Transverse colon (tissue), 4 donors: Measurements from ENCODE around the gene PKP2. TPM values are rescaled to one million over a fixed set of nuclear protein-coding genes. Genes with fewer than 3 reads are reported as not detected.

Experiments used
- DNase-seq: peaks from one replicate; pipeline ENCODE4 v3.0.0-alpha.2; 2019
- H3K27ac ChIP-seq, 4 donors: fragments of 200-600 bp; sonication (generic); 2 replicates each; pipeline ENCODE4 v1.5.1; 2016 to 2018; ENCODE audit warnings: inconsistent platforms in 4 of 4
- H3K27me3 ChIP-seq: fragments of 200-600 bp; sonication (generic); 2 replicates; pipeline ENCODE4 v1.5.1; 2017; ENCODE audit warnings: inconsistent platforms
- H3K36me3 ChIP-seq, 4 donors: fragments of 200-600 bp; sonication (generic); 2 replicates each; pipeline ENCODE4 v1.5.1; 2017 to 2019; ENCODE audit warnings: inconsistent platforms in 4 of 4
- H3K4me1 ChIP-seq, 4 donors: fragments of 200-600 bp; sonication (generic); 2 replicates each; pipeline ENCODE4 v1.5.1; 2017 to 2020; ENCODE audit warnings: inconsistent platforms in 4 of 4
- H3K4me3 ChIP-seq, 4 donors: fragments of 200-600 bp; sonication (generic); 1 replicate in 1 of 4; 2 replicates in 3 of 4; pipeline versions ENCODE4 v1.5.1 to v1.6.1; 2017 to 2019; ENCODE audit warnings: inconsistent platforms in 4 of 4
- H3K9me3 ChIP-seq, 2 donors: fragments of 200-600 bp; sonication (generic); 2 replicates each; pipeline ENCODE4 v1.5.1; 2017 to 2019; ENCODE audit warnings: inconsistent platforms in 2 of 2
- EP300 ChIP-seq: sonication (generic); formaldehyde crosslinking; IDR thresholded peaks from one replicate; pipeline ENCODE4 v1.6.1; 2017; ENCODE audit warnings: antibody characterized with exemption, low read depth
- POLR2A ChIP-seq: fragments of 450-650 bp; IDR thresholded peaks from one replicate; pipeline ENCODE4 v1.6.1; 2016; ENCODE audit warnings: antibody characterized with exemption, mild to moderate bottlenecking, moderate library complexity
- POLR2AphosphoS5 ChIP-seq, 3 donors: sonication (generic); formaldehyde crosslinking; IDR thresholded peaks; one replicate each; pipeline ENCODE4 v1.6.1; 2016; ENCODE audit warnings: antibody characterized with exemption in 3 of 3
- whole genome bisulfite sequencing, 2 donors: methylation state at CpG; one replicate each; pipeline ENCODE4 v1.1.5; 2018; ENCODE audit warnings: low coverage in 1 of 2; 5-methylcytosine and 5-hydroxymethylcytosine counted together
- in situ Hi-C, 4 donors: fragments of 200-750 bp; cut with MboI; loops; one replicate each; pipeline versions ENCODE4 v1.15.0 to v1.15.1; 2017; ENCODE audit warnings: low sequenced_read_pairs in 3 of 4, low pct_ligation_motif_present in 1 of 4, low pct_unique_long_range_greater_than_20kb in 1 of 4
- intact Hi-C: fragments of 100-400 bp; cut with DNase I; formaldehyde crosslinking; loops from one replicate; pipeline ENCODE4 v1.15.1; 2023; ENCODE audit warnings: low total_unique reads
- total RNA-seq, 4 donors: library from RNA; depleted of rRNA; stranded (reverse); fragments of >200 nt; gene quantifications; one replicate each; pipeline ENCODE4 v1.1.0, GENCODE V29; 2016
- TF ChIP-seq, protein P1 (sequence below), 5 experiments: fragments of 200-600 bp in 3 of 5; fragments of 450-650 bp in 2 of 5; sonication (generic) in 3 of 5; IDR thresholded peaks; 1 replicate in 2 of 5; 2 replicates in 3 of 5; pipeline ENCODE4 v1.5.1; 2016 to 2017; ENCODE audit warnings: antibody characterized with exemption in 5 of 5, inconsistent platforms in 3 of 5, mild to moderate bottlenecking in 2 of 5, moderate library complexity in 1 of 5

PKP2 gene
- 100 to 1,000 TPM in 3 of 4 donors, 10 to 100 TPM in 1; 92.0 to 253 (median 108) TPM for total RNA-seq

GRCh38 chr12:32896432-32897280 lies at the start of gene PKP2:
TSS of gene PKP2 (minus strand) at chr12:32896777. CDS start at chr12:32896731, 46 bp downstream.
- intact Hi-C loops (no loop called here), in situ Hi-C loops (no loop called here)
- peaks cover 0 to 66% (median 25%) of the 10 kb centered on the region in 4 donors for H3K4me1 ChIP-seq
- no peaks in the 10 kb centered on the region for H3K9me3 ChIP-seq
- H3K36me3 ChIP-seq: no peaks in the 10 kb centered on the region
- peaks cover 24% of the 10 kb centered on the region for H3K27me3 ChIP-seq
- H3K27ac ChIP-seq: peak within 1 kb of the TSS; percentile 87 to 94 (median 91)
- peak; percentile 92 for DNase-seq
- TF ChIP-seq EP300: no peak
- TF ChIP-seq, protein P1, sequence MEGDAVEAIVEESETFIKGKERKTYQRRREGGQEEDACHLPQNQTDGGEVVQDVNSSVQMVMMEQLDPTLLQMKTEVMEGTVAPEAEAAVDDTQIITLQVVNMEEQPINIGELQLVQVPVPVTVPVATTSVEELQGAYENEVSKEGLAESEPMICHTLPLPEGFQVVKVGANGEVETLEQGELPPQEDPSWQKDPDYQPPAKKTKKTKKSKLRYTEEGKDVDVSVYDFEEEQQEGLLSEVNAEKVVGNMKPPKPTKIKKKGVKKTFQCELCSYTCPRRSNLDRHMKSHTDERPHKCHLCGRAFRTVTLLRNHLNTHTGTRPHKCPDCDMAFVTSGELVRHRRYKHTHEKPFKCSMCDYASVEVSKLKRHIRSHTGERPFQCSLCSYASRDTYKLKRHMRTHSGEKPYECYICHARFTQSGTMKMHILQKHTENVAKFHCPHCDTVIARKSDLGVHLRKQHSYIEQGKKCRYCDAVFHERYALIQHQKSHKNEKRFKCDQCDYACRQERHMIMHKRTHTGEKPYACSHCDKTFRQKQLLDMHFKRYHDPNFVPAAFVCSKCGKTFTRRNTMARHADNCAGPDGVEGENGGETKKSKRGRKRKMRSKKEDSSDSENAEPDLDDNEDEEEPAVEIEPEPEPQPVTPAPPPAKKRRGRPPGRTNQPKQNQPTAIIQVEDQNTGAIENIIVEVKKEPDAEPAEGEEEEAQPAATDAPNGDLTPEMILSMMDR (IDR thresholded peaks at IDR 0.05): no peak
- peak; percentile 60 for TF ChIP-seq POLR2A
- TF ChIP-seq POLR2AphosphoS5 (IDR thresholded peaks at IDR 0.05): peak; percentile 36 to 92 (median 82)
- H3K4me3 ChIP-seq: peak within 1 kb of the TSS; percentile 50 to 82 (median 60)
- 2% methylated on average over 78 of the region's 94 CpGs; no CpG with 5 or more reads in 1 of the 2 donors for WGBS, 2 donors

GRCh38 chr12:32944195-32944594 lies 47.6 kb upstream of the PKP2 start:
- WGBS, 2 donors: 81 to 85% methylated on average over 4 to 6 of the region's 6 CpGs
- H3K9me3 ChIP-seq: no peaks in the 10 kb centered on the region
- no peaks in the 10 kb centered on the region for H3K27me3 ChIP-seq
- intact Hi-C loops: no loop called here
- no peak for DNase-seq
- H3K27ac ChIP-seq: no peak overlapping the region
- no peak overlapping the region for H3K4me3 ChIP-seq
- no peaks in the 10 kb centered on the region for H3K36me3 ChIP-seq
- TF ChIP-seq, protein P1 (IDR thresholded peaks at IDR 0.05): no peak
- no peak for TF ChIP-seq POLR2AphosphoS5 (IDR thresholded peaks at IDR 0.05)
- TF ChIP-seq EP300: no peak
- TF ChIP-seq POLR2A: no peak
- H3K4me1 ChIP-seq: no peaks in the 10 kb centered on the region
- in situ Hi-C loops: loop anchor here in 3 of 4 donors (25.0 kb wide), 2 partner anchors 1043 to 1068 kb away; partner anchors contain the start of gene ALG10 (in 2 of the 3)

DNA sequence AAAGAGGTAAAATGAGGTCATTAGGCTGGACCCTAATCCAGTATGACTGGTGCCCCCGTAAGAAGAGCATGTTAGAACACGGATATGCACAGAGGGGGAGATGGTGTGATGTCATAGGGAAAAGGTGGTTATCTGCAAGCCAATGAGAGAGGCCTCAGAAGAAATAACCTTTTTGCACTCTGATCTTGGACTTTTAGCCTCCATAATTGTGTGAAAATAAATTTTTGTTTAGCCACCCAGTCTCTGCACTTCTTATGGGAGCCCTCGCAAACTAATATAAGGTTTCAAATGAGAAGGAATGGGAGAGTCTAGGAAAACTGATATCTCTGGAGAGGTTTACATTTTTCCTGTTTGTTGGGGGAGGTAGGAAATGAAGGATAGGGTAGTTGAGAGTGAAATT lies 43.2 kb upstream of the PKP2 start:
- Histone ChIP-seq H3K4me1 (no peaks in the 10 kb centered on the region), H3K27ac (no peak overlapping the region), H3K36me3 (no peaks in the 10 kb centered on the region), H3K27me3 (no peaks in the 10 kb centered on the region), H3K9me3 (no peaks in the 10 kb centered on the region), H3K4me3 (no peak overlapping the region)
- WGBS, 2 donors: 59% methylated on average over 3 of the region's 3 CpGs; no CpG with 5 or more reads in 1 of the 2 donors
- no peak for DNase-seq
- in situ Hi-C loops (loop anchor here in 3 of 4 donors (25.0 kb wide), 2 partner anchors 1048 to 1072 kb away; partner anchors contain the start of gene ALG10 (in 2 of the 3)), intact Hi-C loops (no loop called here)
- TF ChIP-seq POLR2A: no peak
- TF ChIP-seq, protein P1 (IDR thresholded peaks at IDR 0.05): no peak
- TF ChIP-seq POLR2AphosphoS5 (IDR thresholded peaks at IDR 0.05): no peak
- TF ChIP-seq EP300: no peak

- TF ChIP-seq EP300 (no peak), POLR2A (no peak), POLR2AphosphoS5 (IDR thresholded peaks at IDR 0.05) (no peak)
- TF ChIP-seq, protein P1 (IDR thresholded peaks at IDR 0.05): no peak
- DNase-seq: no peak
- no peaks in the 10 kb centered on the region for H3K9me3 ChIP-seq
- no peak overlapping the region for H3K27ac ChIP-seq
- no peaks in the 10 kb centered on the region for H3K4me1 ChIP-seq
- H3K36me3 ChIP-seq: no peaks in the 10 kb centered on the region
- intact Hi-C loops: no loop called here
- no peaks in the 10 kb centered on the region for H3K27me3 ChIP-seq
- WGBS, 2 donors: 90% methylated on average over 4 of the region's 4 CpGs; no CpG with 5 or more reads in 1 of the 2 donors
- in situ Hi-C loops: loop anchor here in 3 of 4 donors (25.0 kb wide), 2 partner anchors 1060 to 1085 kb away; partner anchors contain the start of gene ALG10 (in 2 of the 3)
- no peak overlapping the region for H3K4me3 ChIP-seq
Measured at GRCh38 chr12:32926963-32927362, 30.4 kb upstream of the PKP2 start.
